Amniotic stem cell (primary cell): Measurements from ENCODE around the gene KLK13.

Experiments used
- DNase-seq: peaks from one replicate; lab custom pipeline; 2025; lab: John Stamatoyannopoulos, UW

The KLK13 gene

DNA sequence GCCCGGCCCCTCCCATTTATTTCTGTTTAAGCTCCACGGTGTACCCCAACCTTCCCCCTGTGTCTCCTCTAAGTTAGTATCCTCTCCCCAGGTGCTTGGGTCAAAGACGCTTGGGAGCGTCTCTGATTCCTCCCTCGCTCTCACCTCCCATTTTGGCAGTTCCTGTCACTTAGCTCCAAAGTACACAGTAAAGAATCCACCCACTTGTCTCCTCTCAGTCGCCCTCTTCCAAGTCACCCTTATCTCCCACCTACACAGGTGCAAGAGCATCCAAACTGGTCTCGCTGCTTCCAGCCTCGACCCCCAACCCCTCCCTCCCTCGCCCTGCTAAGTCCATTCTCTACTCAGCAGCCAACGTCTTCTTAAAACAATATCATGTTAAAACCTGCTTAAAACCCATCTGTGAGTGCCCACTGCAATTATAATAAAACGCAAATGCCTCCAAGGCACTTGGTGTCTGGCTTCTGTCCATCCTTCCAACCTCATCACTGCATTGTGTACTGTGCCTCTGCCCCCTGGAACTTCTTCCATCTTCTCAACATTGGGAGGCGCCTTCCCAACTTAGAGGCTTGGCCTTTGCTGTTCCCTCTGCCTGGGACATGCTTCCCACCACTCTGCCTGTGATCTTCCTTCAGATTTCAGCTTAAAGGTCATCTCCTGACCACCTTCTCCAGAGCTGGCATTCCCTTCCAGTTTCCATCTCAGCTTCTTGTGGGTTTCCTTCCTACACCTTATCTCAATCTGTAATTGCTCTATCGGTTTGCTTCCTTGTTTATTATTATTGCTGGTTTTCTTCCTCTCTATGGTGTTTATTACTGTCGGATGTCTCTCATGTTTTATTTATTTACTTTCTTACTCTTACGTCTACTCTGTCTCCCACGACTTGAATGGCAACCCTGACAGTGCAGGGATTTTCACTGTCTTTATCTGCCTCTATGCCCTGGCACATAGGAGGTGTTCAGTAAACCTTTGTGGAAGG lies 27.3 kb upstream of the KLK13 start:
- no peak for DNase-seq

DNA sequence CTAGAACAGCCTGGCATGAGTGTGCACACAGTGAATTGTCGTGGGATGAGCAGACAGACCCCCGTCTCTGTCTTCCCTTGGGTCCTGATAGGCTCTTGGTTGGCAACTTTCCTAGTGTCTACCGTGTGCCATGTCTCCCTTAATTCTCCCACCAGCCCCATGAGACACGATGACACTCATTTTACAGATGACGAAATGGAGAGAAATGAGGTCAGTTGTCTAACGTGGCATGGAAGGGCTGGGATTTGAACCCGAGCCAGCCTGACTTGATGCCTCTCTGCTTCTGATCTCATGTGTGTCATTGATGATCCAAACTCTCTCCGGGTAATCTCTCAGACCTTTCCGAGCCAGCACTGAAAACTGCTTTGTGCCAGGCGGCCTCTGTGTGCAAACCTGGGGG lies 26.2 kb upstream of the KLK13 start:
- DNase-seq = no peak

GRCh38 chr19:51090471-51090870 lies 25.6 kb upstream of the KLK13 start:
- no peak for DNase-seq

GRCh38 chr19:51089786-51090185 lies 24.9 kb upstream of the KLK13 start:
- no peak for DNase-seq

DNA sequence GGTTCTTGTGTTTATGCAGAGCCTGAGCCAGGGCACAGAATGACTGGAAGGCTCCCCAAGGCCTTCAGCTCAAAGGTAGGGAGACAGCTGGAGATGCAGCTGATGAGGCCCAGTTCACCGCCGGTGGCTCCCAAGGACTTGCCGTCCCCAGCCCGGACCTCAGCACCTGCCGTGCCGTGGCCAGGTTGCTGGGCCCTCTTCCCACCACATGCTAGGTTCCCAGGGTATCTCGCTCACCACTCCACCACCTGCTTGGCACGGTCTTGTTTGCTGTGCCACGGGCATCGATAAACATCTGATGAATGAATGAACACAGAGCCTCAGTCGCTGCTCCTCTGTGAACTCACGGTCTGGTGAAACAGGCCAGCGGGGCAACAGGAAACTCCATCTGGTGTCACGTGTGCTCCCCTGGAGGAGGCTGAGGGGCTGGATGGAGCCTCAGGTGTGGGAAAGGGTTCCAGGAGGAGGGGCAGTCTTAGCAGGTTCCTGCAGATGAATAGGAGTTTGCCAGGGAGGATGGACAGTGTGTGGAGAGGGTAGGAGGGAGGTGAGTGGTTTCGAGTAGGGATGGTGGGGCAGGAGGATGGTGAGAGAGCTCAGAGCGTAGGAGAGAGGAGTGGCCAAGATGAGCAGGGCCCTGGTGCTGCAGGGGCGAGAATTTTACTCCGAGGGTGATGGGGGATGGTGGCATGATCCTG lies 21.4 kb upstream of the KLK13 start:
- DNase-seq = no peak

DNA sequence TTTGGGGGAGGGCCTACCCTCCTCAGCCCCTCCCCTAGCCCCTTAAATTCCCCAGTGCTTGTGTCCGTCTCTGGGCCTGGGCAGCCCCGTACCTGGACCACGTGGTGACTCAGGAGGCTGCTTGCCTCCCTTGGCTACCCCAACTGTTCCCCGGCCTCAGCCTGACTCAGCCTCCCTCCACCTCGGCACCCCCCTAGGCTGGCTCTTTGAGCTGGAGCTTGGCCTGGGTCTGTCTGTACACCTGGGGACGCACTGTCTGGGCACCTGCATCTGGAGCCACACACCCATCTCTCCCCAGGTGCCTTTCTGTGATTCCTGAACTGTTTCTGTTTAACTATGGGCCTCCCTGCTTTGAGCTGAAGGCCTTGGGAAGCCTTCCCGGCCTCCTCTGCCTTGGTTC lies 19.6 kb upstream of the KLK13 start:
- no peak for DNase-seq

GRCh38 chr19:51083783-51084182 lies 18.9 kb upstream of the KLK13 start:
- DNase-seq = no peak

DNA sequence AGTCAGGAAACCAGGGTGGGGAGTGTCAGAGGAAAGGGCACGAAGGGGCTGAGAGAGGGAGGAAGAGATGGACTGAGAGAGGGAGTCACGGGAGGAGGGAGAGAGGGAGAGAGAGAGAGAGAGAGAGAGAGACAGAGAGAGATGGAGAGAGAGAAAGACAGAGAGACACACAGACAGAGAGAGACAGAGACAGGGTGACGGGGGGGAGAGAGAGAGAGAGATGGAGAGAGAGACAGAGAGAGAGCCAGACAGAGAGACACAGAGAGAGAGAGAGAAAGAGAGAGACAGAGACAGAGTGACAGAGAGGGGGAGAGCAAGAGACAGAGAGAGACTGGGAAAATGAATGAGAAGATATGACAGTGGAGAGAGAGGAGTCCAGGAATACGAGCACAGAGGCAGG lies 18.3 kb upstream of the KLK13 start:
- DNase-seq = no peak

- no peak for DNase-seq
These were observed 17.7 kb upstream of the KLK13 start, which contains the start of gene KLK14 for GRCh38 chr19:51082611-51083010. TSS of gene KLK14 (minus strand) at chr19:51082887. CDS start at chr19:51082614, 273 bp downstream.

DNA sequence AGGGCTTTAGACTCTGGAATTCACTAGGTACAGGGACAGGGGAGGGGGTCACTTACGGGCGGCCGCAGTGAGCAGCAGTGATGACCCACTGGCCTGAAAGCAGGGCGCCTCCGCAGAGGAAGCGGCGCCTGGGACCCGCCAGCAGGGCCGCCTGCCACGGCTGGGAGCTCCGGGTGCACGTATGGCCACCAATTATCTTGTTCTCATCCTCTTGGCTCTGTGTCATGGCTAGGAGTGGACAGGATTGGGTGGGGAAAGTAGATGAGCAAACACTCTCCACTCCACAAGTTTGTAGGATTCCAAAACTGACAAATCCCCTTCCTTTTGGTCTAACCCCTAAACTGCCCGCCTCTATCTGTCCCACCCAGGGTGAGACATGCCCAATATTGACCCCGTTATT lies 16.6 kb upstream of the KLK13 start:
- DNase-seq = no peak

DNA sequence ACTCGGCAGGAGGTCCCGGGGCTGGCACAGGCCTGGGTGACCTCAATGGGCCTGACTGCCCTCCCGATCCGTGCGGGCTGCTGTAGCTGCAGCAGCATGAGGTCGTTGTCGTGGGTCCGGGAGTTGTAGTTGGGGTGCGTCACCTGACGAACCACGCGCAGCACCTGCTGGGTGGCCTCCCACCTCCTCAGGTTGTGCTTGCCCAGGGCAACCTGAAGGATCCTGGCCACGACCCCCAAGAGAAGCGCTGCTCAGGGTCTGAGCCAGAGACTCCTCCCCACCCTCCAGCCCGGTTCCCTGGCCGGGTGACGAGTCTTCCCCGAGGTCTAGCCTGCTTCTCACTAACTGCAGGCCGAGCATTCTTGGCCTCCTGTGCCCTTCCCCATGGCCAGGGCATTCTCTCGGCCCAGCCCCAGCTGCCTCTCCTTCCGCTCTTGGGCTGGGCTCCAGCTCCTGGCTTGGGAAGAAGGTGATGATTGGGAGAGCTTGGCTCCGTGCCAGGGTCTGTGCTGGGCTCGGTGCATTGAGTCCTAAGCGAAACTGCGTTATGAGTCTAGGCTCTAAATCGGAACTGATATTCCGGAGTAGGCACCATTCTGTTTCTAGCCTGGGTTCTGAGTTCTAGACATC lies 14.7 kb upstream of the KLK13 start:
- no peak for DNase-seq

DNA sequence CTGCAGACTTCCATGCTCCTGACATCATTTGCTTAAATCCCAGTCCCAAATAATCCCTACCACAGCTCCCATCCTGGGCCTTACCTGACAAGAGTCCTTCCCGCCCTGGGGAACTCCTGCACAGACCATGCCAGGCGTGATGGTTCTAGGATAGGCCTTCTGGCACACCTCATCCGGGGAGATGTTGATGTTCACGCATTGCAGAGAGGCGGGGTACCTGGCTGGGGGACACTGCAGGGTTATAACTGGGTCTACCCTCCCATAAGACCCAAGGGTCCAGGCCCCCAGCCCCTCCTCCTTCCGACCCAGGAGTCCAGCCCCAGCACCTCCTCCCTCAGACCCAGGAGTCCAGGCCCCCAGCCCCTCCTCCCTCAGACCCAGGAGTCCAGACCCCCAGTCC lies 13.8 kb upstream of the KLK13 start:
- DNase-seq = no peak

DNA sequence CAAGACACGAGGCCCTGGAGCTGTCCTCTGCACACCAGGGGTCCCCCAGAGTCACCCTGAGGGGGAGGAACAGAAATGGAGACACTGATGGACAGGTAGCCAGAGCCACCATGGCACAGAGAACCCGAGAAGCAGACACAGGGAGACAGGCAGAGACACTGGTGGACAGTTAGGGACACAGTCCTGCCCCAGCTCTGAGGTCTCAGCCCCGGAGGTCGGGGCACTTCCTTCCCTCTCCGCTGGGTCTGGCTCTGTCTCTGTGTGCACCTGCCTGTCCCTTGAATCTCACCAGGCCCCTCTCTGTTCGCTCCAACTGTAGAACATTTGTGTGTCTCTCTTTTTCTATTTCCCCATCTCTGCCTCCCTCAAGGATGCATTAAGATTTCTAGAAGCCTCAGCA lies 13.2 kb upstream of the KLK13 start:
- DNase-seq = no peak

DNA sequence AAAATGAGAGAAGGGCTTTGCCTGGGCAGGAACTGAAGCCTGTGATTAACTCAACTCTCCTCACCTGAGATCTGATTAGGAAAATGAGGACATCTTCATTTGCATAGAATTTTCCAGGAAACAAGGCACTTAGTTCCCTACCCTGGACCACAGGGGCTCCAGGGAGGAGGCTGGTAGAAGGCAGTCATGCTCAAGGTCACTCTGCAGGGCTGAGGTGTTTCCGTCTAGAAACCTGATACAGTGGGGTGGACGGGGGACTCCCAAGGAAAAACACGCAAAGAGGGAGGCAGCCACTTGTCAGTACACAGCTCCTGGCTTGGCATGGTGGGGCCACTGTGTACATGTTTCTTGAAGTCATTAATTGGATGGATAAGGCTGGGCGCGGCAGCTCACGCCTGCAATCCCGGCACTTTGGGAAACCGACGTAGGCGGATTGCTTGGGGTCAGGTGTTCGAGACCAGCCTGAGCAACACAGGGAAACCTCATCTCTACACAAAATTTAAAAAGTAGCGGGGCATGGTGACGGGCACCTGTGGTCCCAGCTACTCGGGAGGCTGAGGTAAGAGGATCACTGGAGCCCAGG lies 11.8 kb upstream of the KLK13 start:
- DNase-seq = no peak

DNA sequence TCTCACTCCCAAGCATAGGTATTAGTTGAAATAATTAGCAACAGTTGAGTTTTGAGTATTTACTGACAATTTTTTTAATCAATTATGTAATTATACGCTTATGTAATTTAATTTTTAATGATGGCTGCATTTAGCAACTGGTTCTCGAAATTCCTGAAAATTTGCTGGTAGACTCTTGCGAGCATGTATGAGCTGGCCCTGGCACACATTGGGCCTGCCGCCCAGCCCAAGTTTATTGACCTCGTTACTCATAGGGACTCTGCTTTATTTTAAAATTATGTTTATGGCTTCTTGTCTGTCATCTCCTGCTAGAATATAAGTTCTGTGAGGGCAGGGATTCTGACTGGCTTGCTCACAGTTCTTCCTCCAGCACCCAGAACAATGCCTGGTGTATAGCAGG lies 11.1 kb upstream of the KLK13 start:
- DNase-seq = no peak

DNA sequence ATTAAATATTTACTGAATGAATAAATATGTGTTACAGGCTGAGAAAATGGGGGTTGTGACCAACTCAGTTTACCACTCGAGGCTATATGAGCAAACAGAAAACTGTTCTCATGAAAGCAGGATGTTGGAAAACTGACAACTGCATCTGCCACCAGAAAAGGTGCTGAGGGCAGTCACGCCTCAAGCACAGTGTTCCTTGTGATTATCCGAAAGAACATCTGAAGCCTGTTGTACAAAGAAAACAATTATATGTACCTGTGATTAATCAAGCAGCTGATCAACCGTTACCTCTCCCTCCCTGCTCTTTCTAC lies 6.2 kb upstream of the KLK13 start:
- no peak for DNase-seq

DNA sequence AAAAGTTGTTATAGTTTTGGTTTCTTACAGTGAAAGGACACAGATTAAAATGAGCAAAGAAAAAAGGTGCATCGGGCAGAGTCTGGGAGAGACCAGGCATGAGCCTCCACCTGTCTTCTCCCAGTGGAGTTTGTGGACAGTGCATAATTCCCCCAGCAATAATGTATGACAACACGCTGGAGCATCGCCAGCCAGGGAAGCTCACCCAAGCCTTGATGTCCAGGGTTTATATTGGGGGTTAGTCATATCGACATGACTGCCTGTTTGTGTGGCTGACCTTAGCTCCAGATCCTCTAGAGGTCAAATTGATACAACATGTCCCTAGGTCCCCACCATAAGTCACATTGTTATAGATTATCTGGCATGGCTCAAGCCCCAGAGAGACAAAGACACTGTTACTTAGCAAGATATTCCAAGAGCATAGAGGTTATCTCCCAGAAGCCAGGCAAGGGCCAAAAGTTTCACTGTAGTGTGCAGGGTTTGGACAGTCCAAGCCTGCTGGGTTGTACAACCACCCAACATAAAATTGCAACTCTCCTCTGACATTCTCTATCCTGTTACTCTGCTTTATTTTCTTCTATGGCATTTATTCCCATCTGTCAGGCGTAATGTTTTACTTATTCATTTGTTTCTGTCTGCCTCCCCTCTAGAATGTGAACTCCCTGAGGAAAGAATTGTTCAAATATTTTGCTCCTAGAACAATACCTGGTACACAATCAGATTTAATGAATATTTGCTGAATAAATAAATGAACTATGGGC lies 5.6 kb upstream of the KLK13 start:
- no peak for DNase-seq

DNA sequence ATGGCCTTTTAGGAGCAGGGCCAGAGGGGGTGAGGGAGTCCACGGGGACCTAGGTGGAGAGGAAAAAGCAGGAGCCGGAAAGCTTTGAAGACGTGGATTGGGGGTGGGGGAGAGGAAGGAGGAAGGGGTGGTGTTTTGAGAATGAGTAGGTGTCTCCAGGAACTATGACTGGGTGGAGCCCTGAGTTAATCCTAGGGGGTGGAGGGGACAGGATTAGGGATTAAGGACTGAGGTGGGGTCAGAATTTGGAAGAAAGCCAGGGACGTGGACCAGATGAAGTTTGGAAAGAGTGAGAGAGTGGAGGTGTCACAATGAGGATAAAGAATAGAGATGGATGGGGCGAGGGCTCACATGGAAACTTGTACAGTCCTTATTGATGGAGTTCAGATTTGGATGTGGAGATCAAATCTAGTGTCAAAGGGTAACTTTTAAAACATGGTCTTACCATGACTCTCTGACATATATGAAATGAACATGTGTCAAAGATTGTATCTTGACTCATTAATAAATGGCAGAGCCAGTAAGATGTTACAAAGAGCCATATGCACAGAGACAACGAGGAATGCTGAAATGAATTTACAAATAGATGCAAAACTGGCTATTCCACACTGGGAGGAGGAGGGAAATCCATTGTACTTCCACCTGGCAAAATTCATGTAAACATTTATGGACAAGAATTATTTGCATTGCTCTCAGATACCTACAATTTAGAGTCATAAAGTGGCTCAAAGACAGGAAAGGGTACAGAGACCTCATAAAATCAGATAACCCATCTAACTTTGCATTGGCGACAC lies 1.7 kb upstream of the KLK13 start:
- DNase-seq = no peak

DNA sequence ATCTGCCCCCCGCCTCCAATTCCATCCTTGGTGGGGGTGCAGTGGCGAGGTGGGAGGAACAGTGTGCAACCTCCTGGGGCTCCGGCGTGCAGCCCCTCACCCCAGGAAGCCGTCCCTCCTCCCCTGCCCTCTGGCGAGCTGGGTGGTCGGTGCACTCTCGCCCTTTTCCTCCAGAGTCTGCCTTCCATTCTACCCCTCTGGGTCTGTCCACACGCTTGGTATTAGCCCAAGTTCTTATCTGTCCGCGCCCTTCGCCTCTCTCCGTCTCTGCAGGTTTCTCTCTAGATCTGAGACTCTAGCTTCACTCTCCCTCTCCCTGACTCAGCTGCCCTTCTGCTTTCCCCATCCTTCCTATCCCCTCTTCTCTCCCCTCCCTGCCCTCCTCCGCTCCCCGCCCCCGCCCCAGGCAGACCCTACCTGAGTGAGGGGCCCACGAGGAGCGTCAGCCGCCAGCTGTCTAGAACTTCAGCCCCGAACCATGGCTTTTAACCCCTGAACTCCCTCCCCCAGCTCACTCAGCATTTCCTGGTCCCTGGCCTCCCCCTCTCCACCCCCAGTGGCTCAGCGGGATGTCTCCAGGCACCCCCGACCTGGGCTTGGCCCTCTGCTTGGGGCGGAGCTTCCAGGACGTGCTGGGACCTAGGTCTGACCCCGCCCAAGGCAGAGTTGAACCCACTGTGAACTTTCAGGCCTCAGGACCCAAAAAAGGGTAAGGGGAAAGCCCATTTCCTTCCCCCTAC lies 499 bp upstream of the KLK13 start:
- no peak for DNase-seq

DNA sequence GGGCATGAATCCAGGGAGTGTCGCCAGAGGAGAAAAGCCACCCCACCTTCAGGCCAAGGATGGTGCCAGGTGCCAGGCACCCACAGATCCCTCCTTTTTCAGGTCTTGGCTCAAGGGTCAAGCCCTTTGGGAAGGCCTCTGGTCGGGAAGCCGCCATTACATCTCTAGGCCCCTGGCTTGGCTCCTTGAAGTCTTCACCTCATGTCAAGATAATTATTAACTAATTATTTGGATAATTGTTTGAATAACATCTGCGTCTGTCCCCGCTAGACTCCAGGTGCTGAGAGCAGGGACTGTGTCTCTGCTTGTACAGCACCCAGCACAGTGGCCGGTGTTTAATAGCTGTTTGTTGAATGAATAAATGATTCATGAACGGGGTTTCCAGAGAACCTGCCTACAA lies 1.2 kb downstream of the KLK13 start:
- no peak for DNase-seq
